HG02943 (cell line): ENCODE data around the gene TTLL9.
"Not testable (repeated sequence)": the region's sequence is repeated elsewhere in the genome, so short reads cannot be mapped to it uniquely, and the experiment has no call there.

Experiments used
- ATAC-seq: cut with Tn5 transposase; IDR thresholded peaks from one replicate; pipeline ENCODE4 v1.9.1; 2021; ENCODE audit warnings: mild to moderate bottlenecking, low read depth, moderate library complexity; ENCODE audit not compliant: unreplicated experiment

Gene TTLL9

GRCh38 chr20:31869942-31870725, at the start of gene TTLL9, which contains the start of gene DUSP15:
Gene TTLL9 (plus strand): TSS chr20:31870634. CDS start chr20:31871127, 493 bp downstream.
Gene DUSP15 (minus strand): TSS chr20:31870527. CDS start chr20:31870337, 190 bp downstream.
- ATAC-seq, result no peak

- ATAC-seq, result no peak
Measured at GRCh38 chr20:31821427-31821826, 49.0 kb upstream of the TTLL9 start.

- ATAC-seq, result no peak
Measured at GRCh38 chr20:31822421-31823330, 47.8 kb upstream of the TTLL9 start.

GRCh38 chr20:31823360-31824124, 46.9 kb upstream of the TTLL9 start:
- no peak for ATAC-seq

GRCh38 chr20:31824125-31824485, 46.3 kb upstream of the TTLL9 start:
- no peak for ATAC-seq

GRCh38 chr20:31824554-31825313, 45.7 kb upstream of the TTLL9 start:
- ATAC-seq, result no peak

GRCh38 chr20:31826074-31826473, 44.4 kb upstream of the TTLL9 start:
- ATAC-seq, result no peak

- ATAC-seq, result no peak
Measured at GRCh38 chr20:31827059-31827458, 43.4 kb upstream of the TTLL9 start.

- ATAC-seq, result not testable (repeated sequence)
Measured at GRCh38 chr20:31828016-31828415, 42.4 kb upstream of the TTLL9 start.

GRCh38 chr20:31829731-31830130, 40.7 kb upstream of the TTLL9 start:
- ATAC-seq, result no peak

- ATAC-seq, result no peak
Measured at GRCh38 chr20:31830406-31830981, 39.9 kb upstream of the TTLL9 start.

GRCh38 chr20:31831211-31831610, 39.2 kb upstream of the TTLL9 start:
- ATAC-seq, result no peak

GRCh38 chr20:31831771-31832306, 38.6 kb upstream of the TTLL9 start:
- no peak for ATAC-seq

- no peak for ATAC-seq
Measured at GRCh38 chr20:31833130-31833930, 37.1 kb upstream of the TTLL9 start.

- ATAC-seq, result no peak
Measured at GRCh38 chr20:31833931-31834521, 36.4 kb upstream of the TTLL9 start.

- no peak for ATAC-seq
Measured at GRCh38 chr20:31835554-31835953, 34.9 kb upstream of the TTLL9 start.

- ATAC-seq, result no peak
Measured at GRCh38 chr20:31835977-31836852, 34.2 kb upstream of the TTLL9 start.
